Peyer's patch (tissue), 4 donors: Measurements from ENCODE around the gene DKKL1. TPM values are rescaled to one million over a fixed set of nuclear protein-coding genes. Genes with fewer than 3 reads are reported as not detected.

Source experiments
- DNase-seq, 3 donors: peaks; one replicate each; pipeline ENCODE4 v3.0.0-alpha.2; 2017 to 2019
- H3K27ac ChIP-seq, 4 donors: fragments of 200-600 bp; sonication (generic); one replicate each; pipeline ENCODE4 v1.5.1; 2016 to 2019
- H3K27me3 ChIP-seq, 2 donors: fragments of 200-600 bp; sonication (generic); one replicate each; pipeline ENCODE4 v1.5.1; 2019
- H3K36me3 ChIP-seq, 3 donors: fragments of 200-600 bp; sonication (generic); one replicate each; pipeline ENCODE4 v1.5.1; 2016 to 2019
- H3K4me1 ChIP-seq, 4 donors: fragments of 200-600 bp; sonication (generic); one replicate each; pipeline ENCODE4 v1.5.1; 2016 to 2019
- H3K4me3 ChIP-seq, 4 donors: fragments of 200-600 bp; sonication (generic); 1 replicate in 3 of 4; 2 replicates in 1 of 4; pipeline ENCODE4 v1.5.1; 2016 to 2019; ENCODE audit warnings: mild to moderate bottlenecking in 1 of 4
- H3K9me3 ChIP-seq, 4 donors: fragments of 200-600 bp; sonication (generic); one replicate each; pipeline ENCODE4 v1.5.1; 2016 to 2019; ENCODE audit warnings: mild to moderate bottlenecking in 1 of 4
- CTCF ChIP-seq, 6 experiments: fragments of 450-650 bp in 4 of 6; fragments of 200-600 bp in 2 of 6; sonication (generic) in 1 of 6; IDR thresholded peaks; one replicate each; pipeline ENCODE4 v1.5.1; 2017 to 2019; ENCODE audit warnings: antibody characterized with exemption in 6 of 6, mild to moderate bottlenecking in 3 of 6, moderate library complexity in 1 of 6
- POLR2A ChIP-seq, 2 donors: fragments of 450-650 bp; IDR thresholded peaks; one replicate each; pipeline ENCODE4 v1.5.1; 2017; ENCODE audit warnings: antibody characterized with exemption in 2 of 2, mild to moderate bottlenecking in 2 of 2, moderate library complexity in 2 of 2
- total RNA-seq, 4 donors: library from RNA; depleted of rRNA; stranded (reverse); fragments of >200 nt; gene quantifications; one replicate each; pipeline ENCODE4 v1.1.0, GENCODE V29; 2016

The DKKL1 gene
- total RNA-seq, 4 donors from 2014 or later: not detected

GRCh38 chr19:49387936-49388372, 24.3 kb downstream of the DKKL1 start, which contains the start of gene KASH5:
KASH5 (plus strand) TSS chr19:49388249; CDS start chr19:49390884, 2,635 bp downstream.
- Histone ChIP-seq H3K36me3 (no peaks in the 10 kb centered on the region), H3K27ac (peak within 1 kb of the TSS in 2 of 4 donors; percentile 46 to 65), H3K27me3 (no peaks in the 10 kb centered on the region), H3K4me1 (peaks cover 0 to 6% (median 2%) of the 10 kb centered on the region in 4 donors), H3K9me3 (no peaks in the 10 kb centered on the region), H3K4me3 (peak within 1 kb of the TSS in 3 of 4 donors; percentile 25 to 37 (median 35))
- TF ChIP-seq POLR2A (IDR thresholded peaks at IDR 0.05): no peak
- DNase-seq: peak; percentile 82 to 89 (median 82)

- no peak for DNase-seq
- H3K36me3 ChIP-seq: no peaks in the 10 kb centered on the region
- H3K27ac ChIP-seq: no peak overlapping the region
- TF ChIP-seq CTCF (IDR thresholded peaks at IDR 0.05) (no peak), POLR2A (IDR thresholded peaks at IDR 0.05) (no peak)
- no peaks in the 10 kb centered on the region for H3K27me3 ChIP-seq
- H3K9me3 ChIP-seq: no peaks in the 10 kb centered on the region
- H3K4me1 ChIP-seq: peaks cover 0 to 6% (median 2%) of the 10 kb centered on the region in 4 donors
- H3K4me3 ChIP-seq: no peak overlapping the region
Measured at GRCh38 chr19:49389406-49389805, 25.7 kb downstream of the DKKL1 start.

- no peaks in the 10 kb centered on the region for H3K27me3 ChIP-seq
Measured at GRCh38 chr19:49390131-49390928, 26.7 kb downstream of the DKKL1 start.

GRCh38 chr19:49390929-49391359, 27.3 kb downstream of the DKKL1 start:
- no peak for TF ChIP-seq CTCF (IDR thresholded peaks at IDR 0.05)
- TF ChIP-seq POLR2A (IDR thresholded peaks at IDR 0.05): no peak
- H3K4me3 ChIP-seq: no peak overlapping the region
- H3K27me3 ChIP-seq: no peaks in the 10 kb centered on the region
- H3K4me1 ChIP-seq: peaks cover 0 to 6% (median 2%) of the 10 kb centered on the region in 4 donors
- H3K36me3 ChIP-seq: no peaks in the 10 kb centered on the region
- peak overlapping the region in 2 of 4 donors; percentile 8 to 73 for H3K27ac ChIP-seq
- DNase-seq: peak in 2 of 3 donors; percentile 65 to 78
- no peaks in the 10 kb centered on the region for H3K9me3 ChIP-seq

More at GRCh38 chr19:49390131-49390928, 26.7 kb downstream of the DKKL1 start:
- TF ChIP-seq CTCF (IDR thresholded peaks at IDR 0.05) (no peak), POLR2A (IDR thresholded peaks at IDR 0.05) (no peak)
- no peak for DNase-seq
- peak overlapping the region in 2 of 4 donors; percentile 8 to 73 for H3K27ac ChIP-seq
- no peaks in the 10 kb centered on the region for H3K9me3 ChIP-seq
- no peaks in the 10 kb centered on the region for H3K36me3 ChIP-seq
- H3K4me1 ChIP-seq: peaks cover 0 to 6% (median 2%) of the 10 kb centered on the region in 4 donors
- no peak overlapping the region for H3K4me3 ChIP-seq

- Histone ChIP-seq H3K27me3 (no peaks in the 10 kb centered on the region), H3K9me3 (no peaks in the 10 kb centered on the region), H3K36me3 (no peaks in the 10 kb centered on the region), H3K27ac (peak overlapping the region in 2 of 4 donors; percentile 8 to 73), H3K4me1 (peaks cover 0 to 6% (median 2%) of the 10 kb centered on the region in 4 donors), H3K4me3 (no peak overlapping the region)
- peak; percentile 78 to 93 (median 84) for DNase-seq
- TF ChIP-seq POLR2A (IDR thresholded peaks at IDR 0.05) (no peak), CTCF (IDR thresholded peaks at IDR 0.05) (peak; percentile 58 to 90 (median 85))
Measured at GRCh38 chr19:49391581-49392399, 28.1 kb downstream of the DKKL1 start.
